ENCODE results near the gene STYXL2.

Gene STYXL2

DNA sequence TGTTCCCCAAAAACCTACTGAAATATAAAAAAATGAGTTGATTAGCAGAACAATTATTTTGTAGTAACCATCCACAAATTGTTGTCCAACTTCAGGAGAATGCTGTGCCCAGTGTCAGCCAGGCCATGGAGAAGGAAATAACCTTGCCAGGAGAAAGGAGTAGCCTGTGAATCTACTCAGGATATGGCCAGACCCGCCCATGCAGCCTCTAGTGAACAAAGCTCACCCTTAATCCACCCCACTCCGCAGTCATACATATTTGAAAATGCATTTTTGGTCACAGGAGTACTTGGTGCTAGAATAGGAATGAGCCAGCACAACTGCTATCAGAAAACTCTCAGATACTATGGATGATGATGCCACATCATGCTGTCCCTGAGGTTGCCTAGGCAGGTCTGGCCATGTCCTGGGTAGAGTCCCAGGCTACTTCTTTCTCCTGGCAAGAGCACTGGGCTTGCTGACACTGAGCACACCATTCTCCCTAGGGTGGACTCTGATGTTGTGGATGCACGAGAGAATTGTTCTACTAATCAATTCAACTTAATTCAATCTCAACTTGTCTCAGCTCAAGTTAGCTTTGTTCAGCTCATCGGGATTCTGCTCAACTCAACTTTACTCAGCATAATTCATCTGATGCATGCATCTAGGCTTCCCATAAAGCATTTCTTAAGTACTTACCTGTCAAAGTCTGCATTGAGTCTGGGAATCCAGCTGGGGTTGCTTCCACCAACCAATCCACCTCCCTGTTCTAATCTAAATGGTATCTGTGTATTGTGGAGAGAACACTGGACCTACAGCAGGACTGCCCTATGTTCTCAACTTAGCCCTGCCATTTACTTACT lies 18.2 kb downstream of the STYXL2 start:
- no peak for DNase-seq

DNA sequence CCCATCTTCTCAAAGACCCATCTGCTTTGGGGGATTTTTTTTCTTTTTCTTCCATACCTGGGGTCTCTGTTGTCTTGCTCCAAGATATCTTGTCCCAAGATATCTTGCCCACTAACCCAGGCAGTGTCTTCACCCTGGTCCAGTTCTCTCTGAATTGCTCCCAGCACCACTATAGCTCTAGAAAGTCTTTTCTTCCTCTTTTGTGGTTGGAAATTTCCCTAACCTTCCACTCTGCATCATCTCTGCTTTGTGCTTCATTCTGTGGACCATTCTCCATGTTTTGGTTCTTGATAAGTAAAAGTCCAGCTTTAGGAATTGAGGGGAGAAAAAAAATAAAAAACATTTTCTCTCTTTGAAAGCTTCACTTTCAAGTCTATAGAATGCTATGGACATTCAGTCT lies 20.9 kb downstream of the STYXL2 start:
- no peak for DNase-seq

DNA sequence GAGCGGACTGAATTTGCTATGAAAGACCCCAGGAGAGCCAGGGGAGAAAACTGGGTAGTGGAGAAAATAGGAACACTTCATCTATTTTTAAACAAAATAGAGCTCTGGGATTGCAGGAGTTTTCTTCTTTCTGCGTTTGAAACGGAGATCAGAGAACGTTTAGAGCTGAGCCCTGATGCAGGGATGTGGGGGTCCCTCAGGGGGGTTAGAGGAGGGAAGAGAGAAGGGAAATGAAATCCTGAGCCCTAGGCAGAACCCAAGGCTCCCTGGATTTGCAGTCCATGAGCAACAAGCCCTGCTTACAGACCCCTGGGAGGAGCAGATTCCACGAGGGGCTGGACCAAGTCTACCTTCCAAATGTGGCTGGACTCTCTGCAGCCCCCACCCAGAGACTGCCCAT lies 21.8 kb downstream of the STYXL2 start:
- no peak for DNase-seq

DNA sequence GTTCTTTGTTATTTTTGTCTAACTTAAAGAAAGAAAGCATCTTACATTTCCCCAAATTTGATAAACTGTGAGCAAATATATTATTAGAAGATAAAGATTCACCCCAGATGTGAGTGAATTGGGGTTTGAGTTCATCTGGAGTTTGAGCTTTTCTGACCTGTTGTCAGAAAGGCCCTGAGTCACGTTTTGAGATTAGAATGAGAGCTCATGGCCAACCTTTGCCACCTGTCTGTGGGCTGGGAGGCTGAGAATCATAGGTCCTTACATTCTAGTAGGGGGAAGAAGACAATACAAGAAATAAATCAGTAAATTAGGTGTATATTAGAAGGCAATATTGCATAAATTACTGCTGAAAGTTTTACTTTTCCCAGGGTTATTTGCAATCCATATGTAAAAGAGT lies 22.3 kb downstream of the STYXL2 start:
- no peak for DNase-seq

DNA sequence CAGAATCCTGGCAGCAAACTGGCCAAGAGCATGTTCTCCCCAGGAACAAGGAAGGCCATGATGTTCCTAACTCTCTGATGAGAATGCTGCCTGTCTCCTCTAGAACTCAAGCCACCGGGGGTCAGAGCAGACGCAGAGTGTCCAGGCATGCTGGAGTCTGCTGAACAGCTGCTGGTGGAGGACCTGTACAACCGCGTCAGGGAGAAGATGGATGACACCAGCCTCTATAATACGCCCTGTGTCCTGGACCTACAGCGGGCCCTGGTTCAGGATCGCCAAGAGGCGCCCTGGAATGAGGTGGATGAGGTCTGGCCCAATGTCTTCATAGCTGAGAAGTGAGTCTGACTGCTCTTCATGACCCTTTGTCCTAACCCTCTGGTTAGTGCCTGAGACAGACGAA lies 23.4 kb downstream of the STYXL2 start:
- no peak for DNase-seq

DNA sequence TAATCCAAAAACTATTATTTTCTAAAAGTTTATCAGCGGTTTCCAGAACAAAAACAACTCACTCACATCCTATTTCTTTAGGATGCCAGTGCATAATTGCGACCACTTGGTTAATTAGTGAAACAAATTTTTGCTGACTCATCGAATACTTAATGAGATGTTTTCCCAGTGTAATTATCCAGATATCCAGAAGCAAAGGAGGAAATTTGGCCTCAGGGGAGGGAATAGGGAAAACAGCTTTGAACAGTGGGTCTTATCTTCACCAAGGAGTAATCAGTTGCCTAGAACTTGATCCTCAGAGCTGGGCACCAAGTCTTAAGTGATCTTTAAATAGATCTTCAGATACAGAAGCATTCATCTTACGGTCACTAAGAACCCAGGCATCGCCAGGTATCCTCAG lies 24.3 kb downstream of the STYXL2 start:
- DNase-seq: no peak

DNA sequence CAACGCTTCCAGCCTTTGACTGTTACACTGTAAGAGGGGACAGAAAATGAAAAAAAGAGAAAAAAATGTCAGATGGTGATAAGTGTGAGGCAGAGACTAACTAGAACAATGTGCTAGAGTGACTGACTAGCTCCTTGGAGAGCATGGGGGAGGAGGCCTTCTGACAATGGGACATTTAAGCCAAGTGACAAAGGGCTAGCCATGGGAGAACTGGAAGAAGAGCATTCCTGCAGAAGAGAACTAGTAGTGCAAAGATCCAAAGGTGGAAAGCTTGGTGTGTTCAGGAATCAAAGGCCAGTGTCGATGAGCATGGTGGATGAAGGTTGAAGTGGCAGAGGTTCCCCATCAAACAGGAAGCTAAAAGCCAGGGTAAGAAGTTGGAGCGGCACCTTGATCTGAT lies 25.8 kb downstream of the STYXL2 start:
- no peak for DNase-seq

DNA sequence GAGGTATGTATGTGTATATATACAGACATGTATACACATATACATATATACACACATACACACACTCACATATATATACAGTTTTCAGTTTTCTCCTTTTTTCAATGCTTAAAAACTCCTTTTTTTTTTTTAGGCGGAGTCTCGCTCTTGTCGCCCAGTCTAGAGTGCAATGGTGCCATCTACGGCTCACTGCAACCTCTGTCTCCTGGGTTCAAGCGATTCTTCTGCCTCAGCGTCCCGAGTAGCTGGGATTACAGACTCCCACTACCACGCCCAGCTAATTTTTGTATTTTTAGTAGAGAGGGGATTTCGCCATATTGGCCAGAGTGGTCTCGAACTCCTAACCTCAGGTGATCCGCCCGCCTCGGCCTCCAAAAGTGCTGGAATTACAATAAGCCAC lies 27.0 kb downstream of the STYXL2 start:
- DNase-seq: no peak

DNA sequence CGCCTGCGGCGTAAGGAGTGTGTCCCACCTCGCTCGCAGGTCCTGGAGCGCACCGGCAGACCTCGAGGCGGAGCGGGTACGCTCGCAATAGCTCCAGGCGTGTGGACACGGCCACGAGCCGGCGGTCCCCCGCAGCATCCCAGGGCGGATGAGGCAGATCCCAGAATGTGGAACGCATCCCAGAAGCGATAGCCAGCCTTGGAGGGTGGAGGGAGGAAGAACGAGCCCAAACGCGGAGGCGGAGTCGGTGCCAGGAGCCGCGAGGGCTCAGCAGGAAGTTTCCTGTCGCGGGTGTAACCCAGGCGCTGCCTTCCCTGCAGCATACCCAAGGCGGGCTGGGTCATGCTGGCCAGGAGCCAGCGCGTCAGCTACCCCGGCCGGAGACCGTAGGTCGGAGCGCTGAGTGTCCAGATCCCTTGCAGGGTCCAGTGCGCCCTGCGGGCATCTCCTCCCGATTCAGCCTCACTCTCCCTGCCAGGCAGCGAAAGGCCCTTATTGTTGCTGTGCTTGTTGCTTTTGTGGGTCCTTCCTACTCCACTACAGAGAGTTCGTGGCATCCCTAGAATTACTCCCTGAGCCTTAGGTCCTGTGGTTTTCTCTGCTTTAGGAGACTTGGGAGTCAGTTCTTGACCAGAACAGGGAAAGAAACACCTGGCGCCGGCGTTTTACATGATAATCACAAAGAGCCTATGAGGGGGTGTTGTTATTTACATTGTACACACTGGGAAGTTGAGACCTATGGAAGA lies 27.7 kb downstream of the STYXL2 start:
- no peak for DNase-seq

DNA sequence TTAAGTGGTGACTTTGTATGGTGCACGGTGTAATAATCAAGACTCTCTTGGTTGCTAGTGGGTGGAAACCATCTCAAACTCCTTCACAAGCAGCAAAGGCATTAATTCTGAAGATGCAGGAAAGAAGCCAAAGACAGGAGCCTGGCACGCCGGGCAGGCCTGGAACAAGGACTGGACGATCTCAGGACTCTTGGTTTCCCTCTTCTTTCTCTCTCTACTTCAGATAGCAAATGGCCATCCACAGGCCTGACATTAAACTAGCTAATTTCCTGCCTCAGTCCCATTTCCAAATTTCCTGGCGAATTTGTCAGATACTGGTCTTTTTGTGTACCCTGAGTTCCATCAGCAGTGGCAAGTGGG lies 28.2 kb downstream of the STYXL2 start:
- DNase-seq: no peak

DNA sequence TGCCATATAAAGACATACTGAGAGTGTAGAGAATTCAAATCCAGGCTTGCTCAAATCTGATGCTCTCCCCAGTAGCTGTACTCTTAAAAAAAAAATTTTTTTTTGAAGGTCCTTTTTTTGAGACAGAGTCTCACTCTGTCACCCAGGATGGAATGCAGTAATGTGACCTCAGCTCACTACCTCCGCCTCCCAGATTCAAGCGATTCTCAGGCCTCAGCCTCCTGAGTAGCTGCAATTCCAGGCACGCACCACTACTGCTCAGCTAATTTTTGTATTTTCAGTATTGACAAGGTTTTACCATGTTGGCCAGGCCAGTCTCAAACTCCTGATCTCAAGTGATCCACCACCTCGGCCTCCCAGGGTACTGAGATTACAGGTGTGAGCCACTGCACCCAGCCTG lies 28.7 kb downstream of the STYXL2 start:
- no peak for DNase-seq

DNA sequence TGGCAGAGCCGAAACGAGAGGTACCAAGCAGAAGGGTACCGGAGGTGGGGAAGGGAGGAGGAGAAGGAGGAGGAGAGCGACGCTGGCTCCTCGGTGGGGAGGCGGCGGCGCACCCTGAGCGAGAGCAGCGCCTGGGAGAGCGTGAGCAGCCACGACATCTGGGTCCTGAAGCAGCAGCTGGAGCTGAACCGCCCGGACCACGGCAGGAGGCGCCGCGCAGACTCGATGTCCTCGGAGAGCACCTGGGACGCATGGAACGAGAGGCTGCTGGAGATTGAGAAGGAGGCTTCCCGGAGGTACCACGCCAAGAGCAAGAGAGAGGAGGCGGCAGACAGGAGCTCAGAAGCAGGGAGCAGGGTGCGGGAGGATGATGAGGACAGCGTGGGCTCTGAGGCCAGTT lies 32.4 kb downstream of the STYXL2 start:
- no peak for DNase-seq

DNA sequence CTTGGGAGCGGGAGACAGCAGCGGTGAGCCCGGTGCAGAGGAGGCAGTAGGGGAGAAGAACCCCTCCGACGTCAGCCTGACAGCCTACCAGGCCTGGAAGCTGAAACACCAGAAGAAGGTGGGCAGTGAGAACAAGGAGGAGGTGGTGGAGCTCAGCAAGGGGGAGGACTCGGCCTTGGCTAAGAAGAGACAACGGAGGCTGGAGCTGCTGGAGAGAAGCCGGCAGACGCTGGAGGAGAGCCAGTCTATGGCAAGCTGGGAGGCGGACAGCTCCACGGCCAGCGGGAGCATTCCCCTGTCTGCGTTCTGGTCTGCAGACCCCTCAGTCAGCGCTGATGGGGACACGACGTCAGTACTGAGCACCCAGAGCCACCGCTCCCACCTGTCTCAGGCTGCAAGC lies 32.9 kb downstream of the STYXL2 start:
- DNase-seq: no peak

DNA sequence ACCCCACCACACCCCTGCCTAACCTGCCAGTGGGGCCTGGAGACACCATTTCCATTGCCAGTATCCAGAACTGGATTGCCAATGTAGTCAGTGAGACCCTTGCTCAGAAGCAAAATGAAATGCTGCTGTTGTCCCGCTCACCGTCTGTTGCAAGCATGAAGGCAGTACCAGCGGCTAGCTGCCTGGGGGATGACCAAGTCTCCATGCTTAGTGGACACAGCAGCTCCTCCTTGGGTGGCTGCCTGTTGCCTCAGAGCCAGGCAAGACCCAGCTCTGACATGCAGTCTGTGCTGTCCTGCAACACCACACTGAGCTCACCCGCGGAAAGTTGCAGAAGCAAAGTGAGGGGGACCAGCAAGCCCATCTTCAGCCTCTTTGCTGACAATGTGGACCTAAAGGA lies 33.4 kb downstream of the STYXL2 start:
- DNase-seq: no peak

DNA sequence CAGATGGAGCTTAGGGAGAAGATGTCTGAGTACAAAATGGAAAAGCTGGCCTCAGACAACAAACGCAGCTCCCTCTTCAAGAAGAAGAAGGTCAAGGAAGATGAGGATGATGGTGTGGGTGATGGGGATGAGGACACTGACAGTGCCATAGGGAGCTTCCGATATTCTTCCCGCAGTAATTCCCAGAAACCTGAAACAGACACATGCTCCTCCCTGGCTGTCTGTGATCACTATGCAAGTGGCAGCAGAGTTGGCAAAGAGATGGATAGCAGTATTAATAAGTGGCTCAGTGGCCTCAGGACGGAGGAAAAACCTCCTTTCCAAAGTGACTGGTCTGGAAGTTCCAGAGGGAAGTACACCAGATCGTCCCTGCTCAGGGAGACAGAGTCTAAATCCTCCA lies 33.8 kb downstream of the STYXL2 start:
- no peak for DNase-seq

DNA sequence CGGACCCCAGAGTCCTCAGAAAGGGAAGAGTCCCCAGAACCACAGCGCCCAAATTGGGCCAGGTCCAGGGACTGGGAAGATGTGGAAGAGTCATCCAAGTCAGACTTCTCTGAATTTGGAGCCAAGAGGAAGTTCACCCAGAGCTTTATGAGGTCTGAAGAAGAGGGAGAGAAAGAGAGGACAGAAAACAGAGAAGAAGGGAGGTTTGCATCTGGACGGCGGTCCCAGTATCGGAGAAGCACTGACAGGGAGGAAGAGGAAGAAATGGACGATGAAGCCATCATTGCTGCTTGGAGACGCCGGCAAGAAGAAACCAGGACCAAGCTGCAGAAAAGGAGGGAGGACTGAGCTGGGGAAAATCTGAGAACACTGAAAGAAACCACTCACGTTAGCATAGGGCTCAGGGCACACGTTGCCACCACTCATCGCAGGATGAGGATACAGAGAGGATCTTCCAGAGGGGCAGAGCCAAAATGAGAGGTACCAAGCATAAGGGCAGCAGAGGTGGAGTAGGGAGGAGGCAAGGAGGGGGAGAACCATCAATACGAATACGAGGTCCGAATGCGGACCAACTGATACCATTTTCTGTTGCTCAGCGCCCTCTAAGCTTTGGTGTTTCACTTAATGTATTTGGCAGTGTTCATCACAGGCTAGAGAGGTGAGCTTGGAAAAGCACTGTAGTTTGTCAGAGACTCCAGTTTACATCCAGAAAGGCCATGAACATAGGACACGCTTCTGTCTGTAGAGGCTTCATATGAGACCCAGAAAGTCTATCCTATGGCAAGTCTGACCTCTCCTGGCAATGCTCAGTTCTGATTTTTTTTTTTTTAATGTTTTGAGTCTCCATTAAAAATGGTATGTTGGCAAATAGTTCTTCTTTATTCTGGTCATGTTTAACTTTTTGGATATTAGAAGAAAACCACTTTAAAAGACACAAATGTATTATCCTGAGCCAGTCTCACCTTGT lies 34.7 kb downstream of the STYXL2 start:
- DNase-seq: no peak

DNA sequence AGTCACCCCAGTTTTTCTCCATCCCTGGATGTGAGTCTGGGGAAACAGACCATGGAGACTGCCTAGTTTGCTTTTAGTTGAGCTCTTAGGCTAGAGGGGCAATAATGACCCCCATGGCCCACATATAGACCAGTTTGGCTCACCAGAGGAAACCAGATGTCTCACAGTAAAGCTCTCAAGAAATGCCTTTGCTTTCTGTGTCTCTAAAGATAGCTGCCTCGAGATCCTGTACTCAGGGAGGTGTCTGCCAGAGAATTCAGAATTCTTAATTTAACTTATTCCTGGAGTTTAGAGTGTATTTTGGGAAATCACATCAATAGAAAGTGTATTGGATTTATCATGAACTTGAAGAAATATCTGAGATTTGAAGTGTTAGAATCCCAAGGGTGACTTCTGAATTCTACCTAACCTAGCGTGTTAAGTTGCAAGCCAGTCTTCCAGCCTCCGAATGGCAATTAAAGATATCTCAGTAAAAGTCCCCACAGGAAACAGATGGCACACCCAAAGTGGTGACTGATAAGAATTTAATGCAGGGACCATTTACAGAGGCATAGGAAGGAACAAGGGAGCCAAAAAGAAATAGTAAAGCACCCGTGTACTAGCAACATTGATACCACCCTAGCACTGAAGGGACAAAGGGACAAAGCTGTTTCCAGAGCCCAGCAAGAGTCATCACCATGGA lies 37.1 kb downstream of the STYXL2 start:
- DNase-seq: no peak

DNA sequence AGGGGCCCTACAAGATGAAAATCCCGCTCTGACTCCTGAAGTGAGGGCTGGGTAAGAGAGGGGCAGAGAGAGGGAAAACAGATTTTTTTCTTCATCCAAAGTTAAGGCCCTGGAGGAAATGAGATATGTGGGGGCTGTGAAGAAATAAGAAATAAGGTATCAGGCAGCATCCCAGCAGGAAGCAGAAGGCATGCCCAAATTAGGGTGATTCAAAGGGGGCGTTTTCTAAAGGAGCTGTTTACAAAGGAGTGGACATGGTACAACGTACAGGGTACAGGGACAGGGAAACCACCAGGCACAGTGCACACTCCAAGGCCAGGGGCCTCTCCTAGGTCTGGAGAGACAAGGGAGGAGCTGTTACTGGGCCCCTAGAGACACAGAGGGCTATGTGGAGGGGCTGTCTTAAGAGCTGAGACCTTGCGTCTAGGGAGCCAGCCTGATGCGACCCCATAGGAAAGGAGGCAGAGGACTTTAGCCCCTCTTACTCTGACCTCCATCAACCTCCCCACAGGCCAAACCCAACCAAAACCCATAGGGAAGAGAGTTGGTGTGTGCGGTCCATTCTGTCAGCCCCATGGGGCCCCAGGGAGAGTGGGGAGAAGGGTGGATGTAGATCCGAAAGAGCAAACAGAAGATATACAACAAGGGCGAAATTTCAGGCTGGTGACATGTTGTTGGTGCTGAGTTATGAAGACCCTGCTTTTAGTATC lies 38.6 kb downstream of the STYXL2 start:
- DNase-seq: no peak

DNA sequence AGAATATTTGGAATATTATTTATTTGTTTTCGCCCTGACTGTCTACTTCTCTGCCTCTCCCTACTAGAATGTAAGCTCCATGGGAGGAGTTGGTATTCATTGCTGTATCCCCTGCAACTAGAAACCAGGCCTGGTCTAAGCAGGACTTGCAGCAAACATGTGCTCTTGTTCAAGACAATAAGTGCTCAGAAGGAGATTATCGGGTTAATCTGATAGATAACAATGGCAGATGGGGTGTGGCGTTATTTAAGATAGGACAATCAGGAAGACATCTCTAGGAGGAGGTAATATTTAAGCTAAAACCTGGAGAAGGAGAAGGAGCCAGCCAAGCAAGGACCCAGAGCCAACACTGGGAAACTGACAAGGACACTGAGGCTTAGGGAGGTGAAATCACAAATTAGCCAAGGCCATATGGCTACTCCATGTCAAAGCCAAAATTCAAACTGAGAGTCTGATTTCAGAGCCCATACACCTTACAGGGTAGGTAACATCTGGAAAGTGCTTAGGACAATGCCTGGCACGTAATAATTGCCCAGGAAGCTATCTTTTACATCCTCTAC lies 41.5 kb downstream of the STYXL2 start:
- no peak for DNase-seq

DNA sequence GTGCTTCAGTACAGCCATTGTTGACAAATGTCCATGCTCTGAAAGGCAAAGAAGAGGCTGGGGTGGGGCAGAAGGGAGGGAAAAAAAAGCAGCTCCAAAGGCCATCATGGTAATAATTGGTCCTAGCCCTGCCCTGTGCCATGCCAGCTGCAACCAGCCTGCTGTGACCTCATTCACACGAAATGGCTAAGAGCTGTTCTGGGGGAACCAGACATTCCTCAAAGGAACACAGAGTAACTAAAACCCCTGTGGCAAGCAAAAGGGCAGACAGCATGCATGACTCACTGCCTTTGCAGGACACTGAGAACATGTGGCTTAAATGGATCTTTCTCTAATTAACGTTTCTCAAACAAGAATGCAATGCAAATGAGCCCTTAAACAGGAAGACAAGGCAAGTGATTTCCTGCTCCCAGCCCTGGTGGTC lies 42.3 kb downstream of the STYXL2 start:
- DNase-seq: no peak

DNA sequence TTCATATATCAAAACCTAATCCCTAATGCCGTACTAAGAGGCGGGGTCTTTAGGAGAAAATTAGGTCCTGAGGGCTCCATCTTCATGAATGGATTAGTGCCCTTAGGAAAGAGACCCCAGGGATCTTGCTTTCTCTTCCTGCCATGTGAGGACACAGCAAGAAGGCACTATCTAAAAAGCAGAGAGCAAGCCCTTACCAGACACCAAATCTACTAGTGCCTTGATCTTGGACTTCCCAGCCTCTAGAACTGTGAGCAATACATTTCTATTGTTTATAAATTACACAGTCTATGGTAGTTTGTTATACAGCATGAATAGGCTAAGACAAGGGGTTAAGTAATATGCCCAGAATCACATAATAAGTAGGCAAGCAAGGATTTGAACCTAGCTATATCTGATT lies 42.9 kb downstream of the STYXL2 start:
- DNase-seq: no peak

DNA sequence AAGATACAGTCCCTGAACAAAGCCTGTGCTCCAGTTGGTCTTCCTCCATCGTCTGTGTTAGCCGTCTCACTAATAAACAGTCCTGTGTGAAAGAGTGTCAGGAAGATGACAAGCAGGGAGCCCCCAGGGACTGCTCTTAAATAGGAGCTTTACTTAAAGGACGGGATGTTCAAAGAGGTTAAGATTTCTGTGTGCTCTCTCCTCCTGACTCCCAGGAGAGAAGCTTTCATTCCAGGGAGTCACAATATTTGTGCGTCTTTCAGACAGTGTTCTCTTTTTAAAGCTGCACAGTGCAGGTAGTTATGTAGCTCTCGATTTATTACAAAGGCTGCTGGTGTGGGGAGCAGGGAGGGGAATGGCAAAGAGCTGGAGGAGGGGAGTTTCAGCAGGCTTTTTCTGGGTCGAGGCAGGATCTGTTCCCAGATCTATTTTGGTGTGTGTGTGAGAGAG lies 43.5 kb downstream of the STYXL2 start:
- DNase-seq: no peak
